Measurements from ENCODE around the gene NOTCH4.

NOTCH4 gene

DNA sequence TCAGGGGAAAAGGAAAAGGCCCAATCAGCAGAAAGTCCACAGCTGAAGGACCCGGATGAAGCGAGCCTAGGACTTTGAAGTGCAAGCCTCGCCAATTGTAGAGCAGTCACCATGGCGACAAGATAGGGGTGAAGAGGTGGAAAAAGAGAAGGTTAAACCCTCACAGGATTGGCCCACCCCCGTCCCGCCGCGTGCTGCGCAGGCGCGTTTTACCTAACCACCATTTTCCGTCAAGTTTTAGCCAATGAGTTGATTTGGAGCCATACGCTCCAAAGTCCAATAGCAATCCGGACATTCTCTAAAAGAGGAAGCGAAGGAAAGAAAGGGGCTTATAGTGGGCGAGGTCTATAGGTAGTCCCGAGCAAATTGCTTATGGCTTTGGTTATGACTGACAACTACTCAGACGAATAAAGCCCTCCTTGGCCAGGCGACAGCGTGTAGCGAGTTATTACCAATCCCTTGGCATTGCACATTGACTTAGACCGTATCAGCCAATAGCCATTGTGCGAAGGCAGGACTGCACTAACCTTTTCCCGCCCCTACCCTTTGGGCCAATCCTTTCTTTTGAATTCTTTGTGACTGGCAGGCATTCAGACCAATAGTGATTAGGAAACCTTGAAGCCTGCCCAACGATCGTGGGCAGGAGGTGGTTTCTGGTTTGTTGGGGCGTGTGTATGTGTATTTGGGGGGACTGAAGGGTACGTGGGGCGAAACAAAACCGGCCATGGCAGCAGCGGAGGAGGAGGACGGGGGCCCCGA is 45.9 kb downstream of the NOTCH4 start, which contains the start of gene RNF5:
TSS of gene RNF5 (plus strand) at position 618 of the 759 bp plus-strand sequence. CDS start at position 725, 107 bp downstream.
- Histone ChIP-seq H3K36me3 (ENCODE audit: insufficient read depth, insufficient read length, low read length) (peaks cover 42% of the 10 kb centered on the region), H3K4me3 (ENCODE audit: insufficient read length, low read depth) (peak within 1 kb of the TSS; percentile 69), H3K4me1 (ENCODE audit: insufficient read depth, insufficient read length) (peaks cover 3% of the 10 kb centered on the region), H3K9me3 (ENCODE audit: insufficient read depth, low read length) (no peaks in the 10 kb centered on the region), H3K27me3 (ENCODE audit: insufficient read depth, insufficient read length) (no peaks in the 10 kb centered on the region), H3K9ac (ENCODE audit: insufficient read length, low read depth) (peak within 1 kb of the TSS; percentile 80)
- no peak for TF ChIP-seq ZNF274 (IDR thresholded peaks at IDR 0.05; ENCODE audit: low read depth, low read length)
- TF ChIP-seq SUZ12 (IDR thresholded peaks at IDR 0.05; ENCODE audit: extremely low read depth, insufficient read depth, insufficient read length): no peak
- no peak for TF ChIP-seq YY1 (IDR thresholded peaks at IDR 0.05; ENCODE audit: insufficient read depth, insufficient read length)
- peak; percentile 96 for DNase-seq (ENCODE audit: low read depth, low spot score)

DNA sequence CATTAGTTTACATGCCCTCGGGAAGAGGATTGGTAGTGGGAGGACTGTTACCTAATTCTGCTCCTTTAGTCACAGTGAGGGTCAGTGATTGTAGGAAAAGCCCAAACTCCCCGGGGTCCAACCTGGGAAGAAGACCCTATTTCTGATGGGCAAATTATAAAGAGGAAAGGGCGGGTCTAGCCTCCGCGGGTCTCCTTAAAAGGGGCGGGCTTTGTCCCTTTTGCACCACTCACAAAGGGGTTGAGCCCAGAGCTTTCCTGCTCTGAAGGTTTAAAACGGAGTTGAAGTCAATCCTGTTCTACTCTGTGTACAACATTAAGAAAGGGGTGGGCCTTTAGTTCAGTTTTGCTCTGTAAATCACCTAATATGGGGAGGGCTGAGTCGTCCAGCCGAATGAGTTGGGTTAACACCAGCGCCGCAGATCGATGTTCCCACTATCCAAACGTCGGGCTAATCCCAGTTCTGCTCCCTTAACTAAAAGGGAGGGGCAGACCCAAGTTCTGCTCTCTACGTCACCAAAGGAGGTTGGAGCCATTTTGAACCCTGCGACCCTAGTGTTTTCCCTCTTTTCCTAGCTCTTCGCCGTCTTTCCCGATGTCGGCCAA is 46.6 kb downstream of the NOTCH4 start:
- H3K9me3 ChIP-seq (ENCODE audit: insufficient read depth, low read length): no peaks in the 10 kb centered on the region
- TF ChIP-seq YY1 (IDR thresholded peaks at IDR 0.05; ENCODE audit: insufficient read depth, insufficient read length) (no peak), ZNF274 (IDR thresholded peaks at IDR 0.05; ENCODE audit: low read depth, low read length) (no peak), SUZ12 (IDR thresholded peaks at IDR 0.05; ENCODE audit: extremely low read depth, insufficient read depth, insufficient read length) (no peak)
- H3K27me3 ChIP-seq (ENCODE audit: insufficient read depth, insufficient read length): no peaks in the 10 kb centered on the region
- DNase-seq (ENCODE audit: low read depth, low spot score): no peak
- H3K4me3 ChIP-seq (ENCODE audit: insufficient read length, low read depth): peak overlapping the region; percentile 69
- peaks cover 41% of the 10 kb centered on the region for H3K36me3 ChIP-seq (ENCODE audit: insufficient read depth, insufficient read length, low read length)
- H3K9ac ChIP-seq (ENCODE audit: insufficient read length, low read depth): peak overlapping the region; percentile 76
- H3K4me1 ChIP-seq (ENCODE audit: insufficient read depth, insufficient read length): no peaks in the 10 kb centered on the region

DNA sequence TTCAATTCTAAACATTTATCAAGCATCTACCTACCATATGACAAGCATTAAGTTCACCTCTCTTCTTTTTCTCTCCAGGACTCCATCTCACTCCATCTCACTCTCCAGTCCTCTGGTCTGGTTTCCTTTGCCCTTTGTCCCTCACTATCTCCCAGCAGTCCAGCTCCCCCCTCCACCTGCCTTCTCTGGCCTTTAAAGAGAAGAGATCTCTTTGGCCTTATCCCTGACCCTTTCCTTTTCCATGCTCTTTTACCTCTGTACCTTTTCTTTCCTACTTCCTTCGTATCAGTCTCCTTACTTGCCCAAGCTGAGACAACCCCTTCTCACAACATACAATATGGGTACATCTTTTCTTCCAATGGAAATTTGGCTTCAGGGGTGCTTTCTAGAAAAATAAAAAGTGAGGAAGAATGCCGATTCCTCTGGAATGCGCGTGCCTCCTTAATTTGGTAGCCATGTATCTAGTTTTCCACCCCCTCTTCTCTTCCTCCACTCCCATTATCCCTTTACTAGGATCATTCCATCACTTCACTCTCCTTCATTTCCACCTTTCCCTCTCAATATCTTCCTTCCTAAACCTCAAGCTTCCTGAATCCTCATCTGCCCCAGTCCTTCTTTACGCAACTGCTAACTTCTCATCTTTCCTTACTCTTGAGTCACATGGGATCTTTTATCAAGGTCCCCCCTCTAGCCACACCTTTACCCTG is 47.2 kb downstream of the NOTCH4 start:
- peaks cover 39% of the 10 kb centered on the region for H3K36me3 ChIP-seq (ENCODE audit: insufficient read depth, insufficient read length, low read length)
- no peaks in the 10 kb centered on the region for H3K27me3 ChIP-seq (ENCODE audit: insufficient read depth, insufficient read length)
- no peaks in the 10 kb centered on the region for H3K4me1 ChIP-seq (ENCODE audit: insufficient read depth, insufficient read length)
- no peak for TF ChIP-seq YY1 (IDR thresholded peaks at IDR 0.05; ENCODE audit: insufficient read depth, insufficient read length)
- no peak for TF ChIP-seq SUZ12 (IDR thresholded peaks at IDR 0.05; ENCODE audit: extremely low read depth, insufficient read depth, insufficient read length)
- TF ChIP-seq ZNF274 (IDR thresholded peaks at IDR 0.05; ENCODE audit: low read depth, low read length): no peak
- peak overlapping the region; percentile 76 for H3K9ac ChIP-seq (ENCODE audit: insufficient read length, low read depth)
- no peaks in the 10 kb centered on the region for H3K9me3 ChIP-seq (ENCODE audit: insufficient read depth, low read length)
- DNase-seq (ENCODE audit: low read depth, low spot score): no peak
- peak overlapping the region; percentile 69 for H3K4me3 ChIP-seq (ENCODE audit: insufficient read length, low read depth)

DNA sequence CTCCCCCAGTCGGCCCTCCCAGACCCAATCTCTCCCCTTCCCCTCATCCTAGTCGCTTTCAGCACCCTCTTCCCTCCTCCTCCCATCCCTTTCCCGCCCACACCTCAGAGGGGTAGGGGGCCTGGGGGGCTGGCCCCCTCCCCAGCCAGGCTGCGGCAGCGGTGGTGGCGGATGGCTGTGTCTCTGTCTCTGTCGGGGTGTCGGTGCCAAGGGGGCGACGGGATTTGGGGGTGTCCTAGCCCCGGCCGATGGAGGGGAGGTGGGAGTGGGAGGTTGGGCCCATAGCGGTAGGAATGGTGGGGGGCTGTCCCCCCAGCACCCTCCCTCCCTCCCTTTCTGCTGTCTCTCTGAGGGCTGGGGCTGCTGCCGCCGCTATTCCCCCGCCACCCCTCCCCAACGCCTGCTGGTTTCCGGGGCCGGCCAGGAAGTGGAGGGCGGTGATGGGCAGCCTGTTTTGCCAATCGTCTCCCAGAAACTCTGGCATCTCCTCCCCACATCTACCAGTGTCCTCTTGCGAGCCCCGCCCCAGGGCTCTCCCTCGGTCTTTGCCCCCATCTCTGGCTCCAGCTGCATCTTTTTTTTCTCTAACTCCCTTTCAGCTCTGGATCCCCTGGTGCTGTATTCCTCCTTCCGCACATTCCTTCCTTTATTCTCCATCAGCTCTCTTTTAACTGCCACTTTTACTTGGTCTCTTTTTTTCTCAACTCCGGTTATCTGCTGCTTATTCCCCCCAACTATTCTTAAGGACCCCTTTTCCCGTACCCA is 48.0 kb downstream of the NOTCH4 start, which contains the start of gene AGPAT1:
TSS of gene AGPAT1 (minus strand) at position 374 of the 765 bp plus-strand sequence. CDS start 4,588 bp downstream, outside the sequence.
- Histone ChIP-seq H3K9ac (ENCODE audit: insufficient read length, low read depth) (peak within 1 kb of the TSS; percentile 95), H3K4me3 (ENCODE audit: insufficient read length, low read depth) (peak within 1 kb of the TSS; percentile 87), H3K9me3 (ENCODE audit: insufficient read depth, low read length) (no peaks in the 10 kb centered on the region), H3K4me1 (ENCODE audit: insufficient read depth, insufficient read length) (no peaks in the 10 kb centered on the region), H3K36me3 (ENCODE audit: insufficient read depth, insufficient read length, low read length) (peaks cover 39% of the 10 kb centered on the region), H3K27me3 (ENCODE audit: insufficient read depth, insufficient read length) (no peaks in the 10 kb centered on the region)
- no peak for TF ChIP-seq ZNF274 (IDR thresholded peaks at IDR 0.05; ENCODE audit: low read depth, low read length)
- TF ChIP-seq SUZ12 (IDR thresholded peaks at IDR 0.05; ENCODE audit: extremely low read depth, insufficient read depth, insufficient read length): no peak
- no peak for TF ChIP-seq YY1 (IDR thresholded peaks at IDR 0.05; ENCODE audit: insufficient read depth, insufficient read length)
- DNase-seq (ENCODE audit: low read depth, low spot score): peak; percentile 89

DNA sequence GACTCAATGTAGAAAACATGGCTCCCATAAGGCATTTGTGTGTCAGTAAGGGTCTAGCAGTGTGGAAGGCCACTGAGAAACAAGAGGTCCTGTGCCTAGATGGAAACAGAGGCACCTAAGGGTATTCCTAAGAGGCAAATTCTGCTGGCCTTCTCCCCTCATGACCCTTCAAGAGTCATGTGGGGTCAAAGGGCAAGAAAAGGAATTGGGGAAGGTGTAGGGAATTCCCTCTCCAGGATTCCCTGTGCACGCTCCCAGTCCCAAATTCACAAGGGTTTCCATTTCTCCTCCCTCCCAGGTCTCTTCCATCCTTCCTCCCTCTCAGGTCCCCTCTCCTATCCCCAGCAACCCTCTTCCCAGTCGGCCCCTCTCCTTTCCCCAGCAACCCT is 48.6 kb downstream of the NOTCH4 start:
- DNase-seq (ENCODE audit: low read depth, low spot score): no peak
- no peaks in the 10 kb centered on the region for H3K27me3 ChIP-seq (ENCODE audit: insufficient read depth, insufficient read length)
- peak overlapping the region; percentile 95 for H3K9ac ChIP-seq (ENCODE audit: insufficient read length, low read depth)
- no peak for TF ChIP-seq YY1 (IDR thresholded peaks at IDR 0.05; ENCODE audit: insufficient read depth, insufficient read length)
- TF ChIP-seq ZNF274 (IDR thresholded peaks at IDR 0.05; ENCODE audit: low read depth, low read length): no peak
- TF ChIP-seq SUZ12 (IDR thresholded peaks at IDR 0.05; ENCODE audit: extremely low read depth, insufficient read depth, insufficient read length): no peak
- H3K36me3 ChIP-seq (ENCODE audit: insufficient read depth, insufficient read length, low read length): peaks cover 43% of the 10 kb centered on the region
- H3K4me1 ChIP-seq (ENCODE audit: insufficient read depth, insufficient read length): no peaks in the 10 kb centered on the region
- no peaks in the 10 kb centered on the region for H3K9me3 ChIP-seq (ENCODE audit: insufficient read depth, low read length)
- H3K4me3 ChIP-seq (ENCODE audit: insufficient read length, low read depth): peak overlapping the region; percentile 87

DNA sequence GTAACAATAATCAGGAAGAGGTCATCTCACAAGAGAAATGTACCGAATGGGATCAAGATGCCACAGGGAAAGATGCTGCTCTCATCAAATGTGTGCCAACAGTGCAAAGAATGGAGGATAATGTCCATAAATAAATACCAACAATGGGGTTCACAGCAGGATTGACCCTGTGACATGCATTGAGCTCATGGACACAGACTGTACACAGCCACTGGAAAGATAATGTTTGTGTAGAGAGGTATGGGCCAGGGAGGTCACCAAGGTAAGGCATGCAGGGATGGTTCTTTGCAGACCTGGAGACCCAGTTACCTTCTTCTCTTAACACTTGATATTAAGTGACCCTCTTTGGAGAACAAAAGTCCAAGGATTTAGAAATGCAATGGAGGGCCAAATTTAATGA is 49.5 kb downstream of the NOTCH4 start:
- Histone ChIP-seq H3K27me3 (ENCODE audit: insufficient read depth, insufficient read length) (no peaks in the 10 kb centered on the region), H3K4me1 (ENCODE audit: insufficient read depth, insufficient read length) (no peaks in the 10 kb centered on the region), H3K9ac (ENCODE audit: insufficient read length, low read depth) (no peak overlapping the region), H3K36me3 (ENCODE audit: insufficient read depth, insufficient read length, low read length) (peaks cover 46% of the 10 kb centered on the region), H3K9me3 (ENCODE audit: insufficient read depth, low read length) (no peaks in the 10 kb centered on the region), H3K4me3 (ENCODE audit: insufficient read length, low read depth) (no peak overlapping the region)
- TF ChIP-seq SUZ12 (IDR thresholded peaks at IDR 0.05; ENCODE audit: extremely low read depth, insufficient read depth, insufficient read length) (no peak), YY1 (IDR thresholded peaks at IDR 0.05; ENCODE audit: insufficient read depth, insufficient read length) (no peak), ZNF274 (IDR thresholded peaks at IDR 0.05; ENCODE audit: low read depth, low read length) (no peak)
- DNase-seq (ENCODE audit: low read depth, low spot score): no peak
